Stimulated activated CD4-positive, alpha-beta T cell treated with anti-CD3 and anti-CD28 coated beads, Interleukin-12 subunit alpha, Interleukin-12 subunit beta, amount 100 ng/mL, for 24 hours (primary cell): Measurements from ENCODE around the gene SRMS.
"Not testable (repeated sequence)": the region's sequence is repeated elsewhere in the genome, so short reads cannot be mapped to it uniquely, and the experiment has no call there.

Experiments used
- DNase-seq, 2 experiments: peaks; one replicate each; pipeline ENCODE4 v3.0.0-alpha.2; 2020; ENCODE audit warnings: low read depth in 2 of 2

The SRMS gene

DNA sequence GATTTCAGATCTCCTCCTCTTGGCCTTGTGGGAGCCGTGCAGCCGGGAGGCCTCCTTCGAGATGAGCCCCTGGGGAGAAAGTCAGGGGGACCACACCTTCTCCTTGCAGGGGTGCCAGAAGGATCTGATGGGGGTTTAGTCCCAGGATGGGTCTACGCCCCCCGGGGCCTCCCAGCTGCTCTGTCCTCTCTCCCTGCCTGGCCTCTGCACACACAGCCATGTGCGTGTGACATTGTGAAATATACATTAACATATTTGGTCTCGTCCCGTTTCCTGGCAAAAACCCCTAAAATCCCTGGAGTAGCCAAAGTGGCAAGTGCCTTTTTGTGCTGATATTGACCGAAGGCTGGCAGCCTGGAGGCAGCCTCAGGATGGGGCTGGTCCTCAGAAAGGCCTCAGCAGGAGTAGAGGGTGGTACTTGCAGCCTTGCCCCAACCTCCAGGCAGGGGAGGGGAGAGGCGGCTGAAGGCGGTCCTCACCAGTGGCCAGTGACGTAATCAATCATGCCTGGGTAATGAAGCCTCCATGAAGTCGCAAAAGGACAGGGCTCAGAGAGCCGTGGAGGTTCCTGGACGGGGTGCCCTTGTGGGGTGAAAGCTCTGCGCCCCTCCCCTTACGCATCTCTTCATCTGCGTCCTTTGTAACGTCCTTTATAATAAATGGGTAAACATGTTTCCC is 31.6 kb upstream of the SRMS start:
- DNase-seq: no peak

DNA sequence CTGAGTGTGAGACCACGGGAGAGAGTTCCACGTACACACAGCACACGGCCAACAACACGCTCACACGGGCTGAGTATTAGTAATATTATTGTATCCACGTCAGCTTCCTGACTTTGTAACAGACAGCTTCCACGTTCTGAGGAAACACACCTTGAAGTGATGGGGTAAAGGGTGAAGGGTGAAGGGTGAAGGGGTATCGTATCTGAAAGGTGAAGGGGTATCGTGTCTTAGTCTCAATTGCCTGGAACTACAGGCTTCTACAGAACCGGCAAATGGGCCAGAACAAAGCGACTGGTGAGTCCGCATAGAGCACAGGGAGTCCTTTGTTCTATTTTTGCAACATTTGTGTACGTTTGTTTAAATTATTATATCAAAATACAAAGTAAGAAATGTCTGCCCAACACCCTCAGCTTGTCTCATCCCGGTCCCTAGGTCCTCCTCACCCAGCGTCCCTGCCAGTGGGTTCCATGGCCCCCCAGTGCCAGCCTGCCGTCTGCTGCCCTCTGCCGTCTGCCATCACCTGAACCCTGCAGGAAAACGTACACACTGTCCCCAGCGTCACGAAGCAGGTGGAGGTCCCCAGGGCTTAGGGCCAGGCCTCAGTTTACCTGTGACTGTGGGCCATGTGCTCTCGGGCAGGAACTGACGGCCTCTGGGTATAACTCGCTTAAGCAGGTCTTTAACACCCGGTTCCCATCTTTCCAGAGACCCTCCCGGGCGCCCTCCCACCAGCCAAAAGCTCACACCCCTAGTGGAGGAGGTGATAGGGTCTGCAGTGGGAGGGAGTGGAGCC is 30.9 kb upstream of the SRMS start:
- no peak for DNase-seq

DNA sequence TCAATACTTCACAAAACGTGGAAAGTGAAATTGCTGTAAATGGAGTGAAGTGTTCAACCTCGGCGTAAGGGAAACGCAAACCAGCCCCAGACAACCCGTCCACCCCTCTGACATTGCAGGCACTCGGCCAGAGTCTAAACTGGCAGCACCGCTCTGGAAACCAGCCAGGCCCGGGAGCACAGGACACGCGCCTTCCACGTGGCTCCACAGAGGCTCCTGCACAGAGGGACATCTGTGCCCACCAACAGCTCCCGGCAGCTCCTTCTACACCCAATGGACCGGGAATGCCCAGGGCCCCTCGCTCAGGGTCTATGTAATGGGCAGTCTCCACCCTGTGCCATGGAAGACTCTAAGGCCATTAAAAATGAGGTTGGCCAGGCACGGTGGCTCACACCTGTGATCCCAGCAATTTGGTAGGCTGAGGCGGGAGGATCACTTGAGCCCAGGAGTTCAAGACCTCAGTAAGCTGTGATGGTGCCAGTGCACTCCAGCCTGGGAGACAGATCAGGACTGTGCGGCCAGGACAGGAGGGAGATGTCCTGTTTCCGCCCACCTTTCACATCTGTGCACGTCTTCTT is 29.9 kb upstream of the SRMS start:
- DNase-seq: no peak

DNA sequence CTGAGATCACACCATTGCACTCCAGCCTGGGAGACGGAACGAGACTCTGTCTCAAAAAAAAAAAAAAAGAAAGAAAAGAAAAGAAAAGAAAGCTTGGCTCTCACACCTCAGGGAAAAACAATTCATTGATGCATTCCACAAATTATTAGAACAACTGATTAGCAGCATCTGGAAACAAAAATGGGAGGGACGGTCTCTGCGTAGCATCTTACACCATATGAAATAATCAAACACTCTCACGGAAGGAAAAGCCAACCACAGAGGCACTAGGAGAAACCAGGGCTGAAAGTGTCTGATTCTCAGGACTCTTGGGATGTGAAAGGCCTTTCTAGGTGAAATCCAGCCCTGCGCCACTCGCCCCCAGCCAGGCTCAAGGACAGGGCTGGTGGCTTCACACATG is 28.8 kb upstream of the SRMS start:
- DNase-seq: no peak

DNA sequence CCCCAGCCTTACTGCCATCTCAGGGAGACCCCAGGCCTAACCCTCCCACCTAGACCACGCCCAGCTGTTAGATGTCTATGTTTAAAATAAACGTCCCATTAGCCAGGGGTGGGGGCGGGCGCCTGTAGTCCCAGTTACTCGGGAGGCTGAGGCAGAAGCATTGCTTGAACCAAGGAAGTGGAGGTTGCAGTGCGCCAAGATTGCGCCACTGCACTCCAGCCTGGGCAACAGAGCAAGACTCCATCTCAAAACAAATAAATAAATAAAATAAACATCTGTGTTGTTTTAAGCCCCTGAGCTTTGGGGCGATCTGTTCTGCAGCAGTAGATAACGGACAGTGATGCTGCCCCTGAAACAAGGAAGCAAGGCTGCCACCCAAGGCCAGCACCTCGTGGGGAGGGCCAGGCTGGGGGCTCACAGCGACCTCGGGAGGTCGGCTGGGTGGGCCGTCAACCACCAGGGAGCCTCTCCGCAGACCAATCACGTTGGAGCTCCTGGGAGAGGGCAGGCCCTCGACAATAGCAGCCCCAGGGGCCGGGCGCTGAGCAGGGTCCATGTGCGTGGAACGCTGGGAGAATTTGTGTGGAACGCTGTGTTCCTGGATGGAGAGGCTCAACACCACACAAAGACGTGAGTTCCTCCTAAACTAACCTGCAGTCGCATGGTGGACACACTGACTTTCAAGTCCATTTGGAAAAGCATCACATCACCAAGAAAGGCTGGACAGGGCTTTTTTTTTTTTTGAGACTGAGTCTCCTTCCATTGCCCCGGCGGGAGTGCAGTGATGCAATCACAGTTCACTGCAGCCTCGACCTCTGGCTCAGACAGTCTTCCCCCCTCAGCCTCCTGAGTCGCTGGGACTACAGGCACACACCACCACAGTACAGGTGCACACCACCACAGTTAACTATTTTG is 27.5 kb upstream of the SRMS start:
- DNase-seq: no peak

DNA sequence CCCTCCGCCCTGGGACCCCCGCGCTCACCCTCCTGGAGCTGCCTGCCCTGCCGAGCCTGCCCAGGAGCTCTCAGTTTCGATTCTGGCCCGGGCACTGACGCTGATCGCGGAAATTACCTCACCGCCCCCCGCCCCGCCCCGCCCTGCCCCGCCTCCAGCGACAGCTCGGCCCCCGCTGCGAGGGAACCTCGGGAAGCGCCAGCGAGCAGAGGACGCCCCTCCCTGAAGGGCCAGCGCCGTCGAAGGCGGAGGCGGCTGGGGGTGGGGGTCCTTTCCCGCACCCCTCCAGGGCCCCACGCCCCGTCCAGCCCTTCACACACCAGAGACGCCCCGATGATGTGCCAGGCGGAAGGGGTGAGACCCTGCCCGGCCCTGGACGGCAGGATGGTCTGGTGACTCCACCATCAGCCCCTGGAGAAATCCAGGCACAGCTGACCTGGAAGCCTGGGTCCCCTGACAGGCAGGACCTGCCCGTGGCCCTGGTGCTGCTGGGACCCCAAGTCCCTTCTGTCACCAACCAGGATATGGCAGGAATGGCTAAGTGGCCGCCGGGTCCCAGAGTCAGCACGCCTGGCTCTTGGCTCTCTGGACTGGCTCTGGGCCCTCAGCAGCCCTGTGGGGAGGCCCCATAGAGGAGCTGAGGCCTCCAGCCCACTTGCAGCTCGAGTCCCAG is 26.7 kb upstream of the SRMS start, which contains the start of gene HELZ2:
Gene HELZ2, minus strand, starts transcription at position 84 of the 673 bp plus-strand sequence. CDS start 1,854 bp downstream, outside the sequence.
- DNase-seq: peak in 1 of 2 experiments; percentile 35

DNA sequence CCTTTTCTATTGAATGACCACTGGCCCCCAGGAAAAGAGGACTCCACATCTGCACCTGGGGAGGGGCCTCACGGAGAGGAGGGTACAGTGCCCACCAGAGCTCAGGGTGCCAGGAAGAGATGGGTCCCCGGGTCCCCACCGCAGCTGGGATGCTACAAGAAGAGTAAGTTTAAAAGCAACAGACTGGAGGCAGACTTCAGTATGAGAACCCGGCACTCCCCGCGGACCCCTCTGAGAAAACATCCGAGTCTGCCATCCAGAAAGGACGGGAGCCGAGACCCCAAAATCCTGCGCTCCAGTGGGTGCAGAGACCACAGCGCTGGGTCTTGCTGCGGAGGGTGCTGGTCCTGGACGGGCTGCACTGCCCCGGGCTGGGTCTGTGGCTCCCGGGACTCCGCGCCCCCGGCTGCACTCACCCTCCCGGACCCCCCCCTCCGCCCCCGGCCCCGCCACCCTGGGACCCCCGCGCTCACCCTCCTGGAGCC is 26.1 kb upstream of the SRMS start:
- no peak for DNase-seq

DNA sequence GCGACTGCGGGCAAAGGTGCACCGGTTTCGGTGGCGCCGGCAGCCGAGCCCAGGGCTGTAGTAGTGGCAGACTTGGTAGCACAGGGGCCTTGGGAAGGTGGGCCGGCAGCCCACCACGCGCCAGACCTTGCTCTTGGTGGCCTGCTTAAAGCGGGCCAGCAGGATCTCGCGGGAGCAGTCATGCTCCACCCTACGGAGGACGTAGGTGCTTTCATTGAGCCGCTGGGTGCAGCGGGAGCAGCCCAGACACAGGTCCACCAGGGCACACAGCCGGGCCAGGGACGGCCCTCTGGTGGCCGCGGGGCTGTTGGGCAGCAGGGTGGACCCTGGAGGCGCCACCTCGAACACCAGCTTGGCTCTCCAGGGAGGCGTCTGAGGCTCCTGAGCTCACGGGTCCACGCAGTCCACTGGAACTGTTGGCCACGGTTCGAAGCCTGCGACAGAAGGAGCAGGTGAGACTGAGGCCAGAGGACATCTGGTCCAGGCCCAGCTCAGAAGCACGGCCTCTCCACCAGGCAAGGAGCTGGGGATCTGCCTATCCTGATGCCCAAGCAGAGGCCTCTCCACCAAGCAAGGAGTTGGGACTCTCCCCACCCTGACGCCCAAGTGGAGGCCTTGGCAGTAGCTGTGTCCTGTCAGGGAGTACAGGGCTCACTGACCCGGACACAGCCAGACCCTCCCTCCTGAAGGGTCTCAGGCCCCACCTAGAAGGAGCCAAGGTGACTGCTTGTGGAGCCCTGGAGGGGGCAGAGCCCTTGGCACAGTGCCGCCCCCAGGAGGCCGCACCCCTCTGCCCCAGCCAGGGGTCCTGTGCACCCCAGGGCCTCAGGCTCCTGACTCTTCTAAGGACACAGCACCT is 25.5 kb upstream of the SRMS start:
- no peak for DNase-seq

DNA sequence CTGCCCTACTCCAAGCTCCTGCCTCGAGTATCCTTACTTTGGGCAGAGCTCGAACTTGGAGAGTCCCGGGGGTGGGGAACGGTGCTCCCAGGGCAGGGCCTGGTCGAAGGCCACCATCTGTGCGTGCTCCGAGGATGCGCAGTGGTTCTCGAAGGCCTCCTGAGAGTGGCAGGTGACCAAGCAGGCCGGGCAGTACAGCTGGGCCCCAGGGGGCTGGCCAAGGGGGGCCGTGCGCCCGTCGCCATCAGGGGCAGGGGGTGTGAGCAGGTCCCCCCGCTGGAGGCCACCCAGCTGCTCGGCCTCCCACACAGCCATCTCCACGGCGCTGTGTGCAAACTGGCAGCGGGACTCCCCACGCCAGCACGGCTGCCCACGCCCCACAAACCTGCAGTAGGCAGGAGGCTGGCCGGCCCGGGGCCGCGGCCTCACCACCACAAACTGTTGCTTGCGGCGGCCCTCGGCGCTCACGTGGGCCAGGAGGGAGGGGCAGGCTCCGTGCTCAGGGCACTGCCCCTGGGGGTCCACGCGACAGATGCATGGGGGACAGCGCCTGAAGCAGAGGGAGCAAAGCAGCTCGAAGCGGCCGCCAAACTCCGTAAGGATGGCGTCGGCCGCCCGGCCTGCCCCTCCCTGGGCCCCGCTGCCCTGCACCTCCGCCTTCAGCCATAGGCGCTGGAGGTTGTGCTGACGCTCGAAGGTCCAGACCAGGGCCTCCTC is 24.7 kb upstream of the SRMS start:
- no peak for DNase-seq

DNA sequence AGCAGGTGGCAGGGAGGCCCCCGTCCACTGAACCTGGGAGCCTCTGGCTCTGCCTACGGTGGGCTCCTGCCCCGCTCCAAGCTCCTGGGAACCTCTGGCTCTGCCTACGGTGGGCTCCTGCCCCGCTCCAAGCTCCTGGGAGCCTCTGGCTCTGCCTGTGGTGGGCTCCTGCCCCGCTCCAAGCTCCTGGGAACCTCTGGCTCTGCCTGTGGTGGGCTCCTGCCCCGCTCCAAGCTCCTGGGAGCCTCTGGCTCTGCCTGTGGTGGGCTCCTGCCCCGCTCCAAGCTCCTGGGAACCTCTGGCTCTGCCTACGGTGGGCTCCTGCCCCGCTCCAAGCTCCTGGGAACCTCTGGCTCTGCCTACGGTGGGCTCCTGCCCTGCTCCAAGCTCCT is 23.5 kb upstream of the SRMS start:
- DNase-seq: not testable (repeated sequence)

DNA sequence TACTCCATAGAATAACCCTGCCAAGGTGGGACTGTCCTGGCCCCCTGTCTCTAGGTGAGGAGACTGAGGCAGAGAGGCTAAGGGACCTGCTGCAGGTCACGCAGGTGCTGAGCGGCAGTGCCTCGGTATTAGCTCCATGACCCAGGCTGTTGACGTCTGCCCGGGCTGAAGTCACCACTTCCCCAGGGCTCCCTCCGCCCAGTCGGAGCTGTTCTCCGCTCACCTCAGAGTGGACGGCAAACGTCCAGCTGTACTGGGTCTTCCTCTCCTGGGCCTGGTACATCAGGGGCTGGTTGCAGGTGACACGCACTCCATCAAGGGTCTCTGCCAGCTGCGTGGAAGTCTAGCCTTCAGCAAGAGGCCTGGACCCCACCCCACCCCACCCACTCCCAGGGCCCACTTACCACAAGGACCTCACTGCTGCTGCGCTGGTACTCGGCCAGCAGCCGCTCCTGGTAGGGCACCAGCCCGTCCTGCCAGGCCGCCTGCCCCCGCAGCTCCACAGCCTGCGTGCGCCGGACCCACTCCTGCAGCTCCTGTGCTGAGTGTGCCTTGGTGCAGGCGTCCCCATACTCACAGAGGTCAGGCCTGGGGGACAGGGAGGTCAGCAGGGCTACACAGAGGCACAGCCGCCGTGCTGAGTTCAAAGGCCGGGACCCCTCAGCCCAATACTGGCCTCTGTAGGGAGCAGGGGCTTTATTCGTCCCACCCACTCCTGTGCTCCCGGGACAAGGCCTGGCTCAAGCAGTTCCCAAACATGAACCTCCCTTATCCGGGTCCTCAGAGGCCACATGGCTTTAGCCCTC is 22.9 kb upstream of the SRMS start:
- no peak for DNase-seq

DNA sequence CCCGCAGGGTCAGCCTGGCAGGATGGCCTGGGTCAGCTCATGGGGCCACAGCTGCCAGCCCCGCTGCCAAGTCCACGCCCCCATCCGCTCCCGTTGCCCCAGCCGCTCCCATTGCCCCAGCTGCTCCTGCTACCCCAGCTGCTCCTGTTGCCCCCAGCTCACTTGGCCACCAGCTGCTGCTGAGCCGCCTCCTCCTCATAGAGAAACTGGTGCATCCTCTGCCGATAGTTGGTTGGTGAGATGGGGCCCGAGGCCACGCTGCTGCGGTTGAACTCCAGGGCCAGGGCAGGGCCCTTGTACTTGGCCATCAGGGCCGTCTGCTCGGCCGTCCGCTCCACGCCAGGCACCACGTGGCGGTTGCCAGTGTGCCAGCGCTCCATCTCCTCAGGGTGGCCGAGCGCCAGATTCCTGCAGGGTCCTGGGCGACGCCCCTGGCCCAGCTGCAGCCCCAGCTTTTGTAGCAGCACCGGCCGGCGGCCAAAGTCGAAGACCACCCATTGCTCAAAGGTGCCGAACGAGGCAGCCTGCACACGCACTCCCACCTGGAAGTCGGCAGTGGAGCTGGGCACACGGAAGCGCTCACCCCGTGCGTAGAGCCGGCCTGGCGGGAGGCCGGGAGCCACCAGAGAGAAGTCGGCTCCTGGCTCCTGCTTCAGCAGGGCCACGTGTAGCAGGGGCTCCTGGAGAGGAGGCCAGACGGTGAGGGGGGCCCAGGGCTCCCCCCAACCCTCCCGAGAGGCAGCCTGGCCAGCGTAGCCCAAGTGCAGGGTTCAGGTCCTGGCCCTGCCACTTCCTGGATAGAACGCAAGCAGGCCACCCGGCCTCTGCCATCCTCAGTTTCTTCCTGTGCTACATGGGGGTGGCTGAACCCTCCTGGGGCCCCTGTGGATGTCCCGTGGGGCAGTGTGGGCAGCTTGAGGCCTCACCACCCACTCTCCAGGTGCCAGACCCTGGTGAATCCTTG is 21.7 kb upstream of the SRMS start:
- DNase-seq: no peak

DNA sequence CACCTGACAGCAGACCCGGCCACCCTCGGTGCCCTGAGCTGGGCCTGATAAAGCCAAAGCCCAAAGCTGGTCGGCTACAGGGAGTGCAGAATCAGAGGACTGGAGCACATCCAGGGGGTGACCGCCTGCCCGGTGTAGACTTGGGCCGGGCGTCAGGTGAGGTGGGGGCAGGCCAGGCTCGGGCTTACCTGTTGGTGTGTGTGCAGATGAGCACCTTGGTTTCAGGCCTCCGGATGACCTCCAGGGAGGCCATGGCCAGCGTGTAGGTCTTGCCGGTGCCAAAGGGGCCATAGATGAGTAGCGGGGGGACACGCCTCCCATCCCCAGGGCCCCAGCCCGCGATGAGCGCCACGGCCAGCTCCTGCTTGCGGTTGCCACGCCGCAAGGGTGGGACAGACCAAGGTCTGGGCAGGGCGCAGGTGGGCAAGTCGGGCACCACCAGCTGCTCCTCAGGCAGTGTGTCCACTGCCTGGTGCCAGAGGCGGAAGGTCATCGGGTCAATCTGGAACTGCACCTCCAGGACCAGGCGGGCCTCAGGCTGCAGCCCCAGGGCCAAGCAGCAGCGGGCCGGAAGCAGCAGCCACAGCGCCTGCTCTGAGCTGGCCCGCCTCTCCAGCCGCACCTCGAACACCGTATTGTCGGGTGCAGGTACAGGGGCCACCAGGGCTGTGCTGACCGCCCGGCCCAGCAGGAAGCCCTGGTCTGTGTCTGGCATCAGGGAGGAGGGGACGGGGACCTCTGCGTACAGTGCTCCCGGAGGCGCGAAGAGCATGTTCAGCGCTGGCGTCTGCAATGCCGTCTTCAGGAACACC is 20.8 kb upstream of the SRMS start:
- no peak for DNase-seq

DNA sequence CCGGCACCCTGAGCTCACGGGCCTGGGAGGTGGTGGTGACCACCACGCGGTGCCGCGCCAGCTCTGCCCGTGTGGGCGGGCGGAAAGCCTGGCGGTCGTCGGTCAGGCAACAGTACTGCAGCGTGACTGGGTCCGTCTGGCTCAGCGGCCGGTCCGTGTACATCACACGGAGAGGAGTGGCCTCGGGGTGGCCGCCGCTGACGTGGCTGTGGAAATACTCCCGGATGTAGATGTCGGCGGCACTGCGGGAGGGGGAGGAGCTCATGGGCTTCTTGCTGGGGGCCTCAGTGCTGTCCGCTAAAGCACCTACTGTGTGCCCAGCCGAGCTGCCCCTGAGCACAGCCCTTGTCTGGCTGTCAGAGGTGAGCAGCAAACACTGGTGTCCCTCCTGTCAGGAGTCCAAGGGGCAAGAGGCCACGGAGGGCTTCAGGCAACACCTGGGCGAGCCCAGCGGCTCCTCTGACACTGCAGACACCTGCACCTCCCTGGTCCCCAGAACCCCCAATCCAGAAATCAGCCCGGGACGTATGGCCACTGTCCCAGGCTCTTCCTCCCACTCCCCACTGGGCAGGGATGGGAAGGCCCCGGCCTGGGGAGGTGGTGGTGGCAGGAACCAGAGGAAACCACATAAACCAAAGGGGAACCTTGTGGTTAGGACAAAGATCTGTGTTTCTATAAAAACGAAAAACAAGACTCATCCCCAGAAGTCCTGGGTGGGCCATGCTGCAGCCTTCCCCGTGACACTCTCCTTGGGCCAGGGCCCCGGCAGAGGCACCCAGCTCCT is 20.0 kb upstream of the SRMS start:
- DNase-seq: peak in 1 of 2 experiments; percentile 37

DNA sequence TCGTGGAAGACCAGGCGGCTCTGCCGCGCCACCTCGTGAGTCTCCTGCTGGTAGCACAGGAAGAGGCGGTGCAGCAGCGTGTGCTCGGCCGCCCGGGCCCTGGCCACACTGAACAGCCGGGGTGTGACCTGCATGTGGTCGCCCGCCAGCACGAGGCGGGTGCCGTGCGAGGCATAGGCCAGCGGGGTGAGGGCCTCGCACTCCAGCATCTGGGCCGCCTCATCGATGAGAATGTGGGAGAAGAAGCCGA is 19.5 kb upstream of the SRMS start:
- no peak for DNase-seq
